GM21529 (cell line): ENCODE measurements around the gene AMBRA1.

Source experiments
- ATAC-seq: cut with Tn5 transposase; IDR thresholded peaks from one replicate; pipeline ENCODE4 v1.9.1; 2021; ENCODE audit not compliant: unreplicated experiment

Gene AMBRA1

DNA sequence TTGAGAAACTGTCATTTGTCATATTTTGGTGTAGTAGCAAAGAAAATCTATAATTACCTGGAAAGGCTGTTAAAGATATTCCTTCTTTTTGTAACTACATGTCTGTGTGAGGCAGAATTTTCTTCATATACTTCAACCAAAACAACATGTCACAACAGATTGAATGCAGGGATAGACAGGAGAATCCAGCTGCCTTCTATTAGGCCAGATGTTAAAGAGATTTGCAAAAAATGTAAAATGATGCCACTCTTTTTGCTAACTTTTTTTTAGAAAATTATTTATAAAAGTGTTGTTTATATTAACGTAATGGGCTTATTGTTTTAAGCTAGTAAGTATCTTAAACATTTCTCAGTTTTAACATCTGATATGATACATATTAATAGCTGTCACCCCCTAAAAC is 233.9 kb downstream of the AMBRA1 start:
- no peak for ATAC-seq

DNA sequence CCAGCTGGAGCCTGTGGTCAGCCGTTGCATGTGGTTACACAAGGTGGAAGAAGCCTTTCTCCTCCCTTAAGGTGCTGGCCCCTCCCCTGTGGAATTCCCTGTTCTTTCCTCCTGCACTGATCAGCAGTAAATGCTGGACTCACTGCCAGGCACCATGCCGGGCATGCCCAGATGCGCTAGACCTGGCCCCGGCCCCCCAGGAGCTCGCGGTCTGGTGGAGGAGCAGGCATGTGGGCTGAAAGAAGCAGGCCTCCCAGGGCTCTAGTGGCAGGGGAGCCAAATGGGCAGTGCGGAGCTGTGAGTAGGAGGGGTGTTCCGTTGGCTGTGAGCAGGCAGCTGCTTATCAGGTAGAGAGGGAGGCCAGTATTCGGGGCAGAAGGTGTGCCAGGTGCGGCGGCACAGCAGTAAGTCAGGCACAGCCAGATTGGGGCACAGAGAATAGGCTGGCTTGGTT is 236.3 kb downstream of the AMBRA1 start:
- ATAC-seq, result no peak

- no peak for ATAC-seq
These were observed 236.8 kb downstream of the AMBRA1 start for GRCh38 chr11:46356924-46357482.

DNA sequence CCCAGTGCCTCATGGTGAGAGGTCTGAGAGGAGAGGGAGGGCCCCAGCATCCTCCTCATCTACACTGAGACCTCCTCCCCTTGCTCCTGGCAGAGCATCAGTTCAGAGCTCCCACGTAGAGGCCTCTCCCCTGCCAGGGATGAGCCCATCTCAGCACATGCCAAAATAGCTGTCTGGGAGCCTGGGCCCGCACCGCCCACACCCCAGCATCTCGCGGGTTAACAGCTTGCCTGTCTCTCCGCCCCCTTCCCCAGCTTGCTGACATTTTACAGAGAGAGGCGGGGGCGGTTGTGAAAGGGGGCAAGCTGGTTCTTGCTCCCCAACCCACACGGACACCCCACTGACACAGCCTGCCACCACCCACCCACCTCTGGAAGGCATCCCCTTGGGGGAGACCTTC is 240.1 kb downstream of the AMBRA1 start:
- ATAC-seq, result no peak

DNA sequence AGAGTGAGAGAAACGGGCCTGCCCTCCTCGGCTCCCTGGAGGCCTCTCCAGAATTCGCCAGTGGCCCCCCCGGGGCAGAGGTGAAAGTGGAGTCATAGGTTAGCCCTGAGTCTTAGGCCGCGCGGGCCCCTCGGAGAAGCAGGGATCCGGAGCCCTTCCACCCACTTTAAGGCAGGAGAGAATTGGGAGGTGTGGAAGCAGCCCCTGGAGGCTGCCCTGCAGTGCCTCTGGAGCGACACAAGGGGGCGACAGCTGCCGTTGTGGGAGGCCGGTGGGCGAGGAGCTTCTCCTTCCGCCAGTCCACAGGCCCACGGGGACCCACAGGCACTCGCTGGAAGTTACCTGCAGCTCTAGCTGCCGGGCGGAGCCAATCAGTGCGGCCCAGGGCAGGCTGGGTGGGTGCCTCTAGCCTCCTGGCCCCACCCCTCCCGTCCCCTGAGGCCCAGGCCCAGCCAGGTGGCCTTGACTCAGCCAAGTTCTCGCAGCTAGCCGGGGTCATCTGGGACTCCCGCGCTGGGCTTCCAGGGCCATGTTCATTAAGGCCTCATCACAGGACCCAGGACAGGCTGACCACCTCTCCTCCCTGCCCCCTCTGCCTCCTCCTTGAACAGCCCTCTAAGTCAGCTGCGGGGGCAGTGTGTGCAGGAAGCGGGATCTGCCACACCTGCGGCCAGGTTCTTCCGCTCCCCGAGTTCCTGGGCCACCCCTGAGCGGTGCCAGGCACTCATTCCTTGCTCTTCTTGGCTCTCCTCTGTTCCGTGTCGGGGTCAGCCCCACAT is 241.6 kb downstream of the AMBRA1 start:
- no peak for ATAC-seq

DNA sequence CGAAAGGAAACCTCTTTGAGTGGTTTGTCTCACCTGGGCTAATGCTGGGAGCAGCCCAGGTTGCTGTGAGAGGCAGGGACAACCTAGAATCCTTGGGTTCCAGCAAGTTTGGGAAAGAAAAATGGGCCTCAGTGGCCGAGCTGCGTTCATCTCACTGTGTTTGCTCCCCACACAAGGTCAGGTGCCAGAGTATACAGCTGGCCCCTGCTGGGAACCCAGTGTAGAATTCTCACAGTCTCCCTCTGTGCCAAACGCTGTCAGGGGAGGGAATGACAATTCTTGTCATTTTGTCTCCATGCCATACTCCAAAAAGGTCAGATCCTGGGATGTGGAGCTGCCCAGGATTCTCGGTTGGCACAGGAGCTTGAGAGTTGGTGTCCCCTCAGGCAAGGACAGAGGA is 242.2 kb downstream of the AMBRA1 start:
- no peak for ATAC-seq

DNA sequence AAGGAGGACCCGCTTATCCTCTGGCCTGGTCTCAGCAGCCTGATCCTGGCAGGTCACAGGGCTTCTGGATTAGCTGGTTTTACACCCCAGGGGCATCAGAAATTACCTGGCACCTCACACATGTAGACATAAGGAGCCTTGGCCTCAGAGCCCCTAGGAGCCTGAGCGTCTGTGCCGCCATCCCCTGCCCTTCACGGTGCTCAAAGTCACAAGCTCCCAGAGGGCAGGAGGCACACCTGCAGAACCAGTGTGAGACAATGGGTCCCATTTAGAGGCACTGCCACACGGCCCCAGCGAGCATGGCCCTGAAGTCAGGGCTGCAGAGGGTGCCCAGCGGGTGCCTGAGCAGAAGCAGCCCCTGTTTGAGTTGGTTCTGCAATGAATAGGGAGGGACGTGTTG is 242.7 kb downstream of the AMBRA1 start:
- ATAC-seq, result no peak

GRCh38 chr11:46350695-46351094 is 243.1 kb downstream of the AMBRA1 start:
- ATAC-seq, result no peak

- ATAC-seq, result no peak
These were observed 245.0 kb downstream of the AMBRA1 start for GRCh38 chr11:46348566-46349401.

DNA sequence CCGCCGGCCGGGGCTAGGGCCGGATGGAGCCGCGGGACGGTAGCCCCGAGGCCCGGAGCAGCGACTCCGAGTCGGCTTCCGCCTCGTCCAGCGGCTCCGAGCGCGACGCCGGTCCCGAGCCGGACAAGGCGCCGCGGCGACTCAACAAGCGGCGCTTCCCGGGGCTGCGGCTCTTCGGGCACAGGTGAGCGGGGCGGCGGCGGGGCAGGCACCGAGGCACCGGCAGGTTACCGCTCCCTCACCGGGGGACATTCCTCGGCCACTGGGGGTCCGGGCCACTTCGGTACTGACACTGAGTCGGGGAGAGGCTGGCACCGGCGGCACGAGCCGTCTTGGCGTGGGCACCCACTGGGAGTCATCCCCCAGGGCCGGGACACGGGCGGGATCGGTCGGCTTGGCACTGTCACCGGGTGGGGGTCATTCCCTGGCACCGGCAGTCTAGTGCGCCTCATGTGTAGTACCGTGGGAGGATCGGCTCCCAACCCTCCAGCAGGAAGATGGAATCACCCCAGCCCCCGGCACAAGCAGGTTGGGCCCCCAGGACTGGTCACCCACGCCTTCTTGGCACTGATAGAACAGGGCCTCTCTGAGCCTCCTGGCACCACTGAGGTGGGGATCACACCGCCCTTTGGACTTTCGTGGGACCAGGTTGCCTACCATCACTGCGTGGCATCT is 246.0 kb downstream of the AMBRA1 start:
- ATAC-seq, result peak; percentile 5

- peak; percentile 59 for ATAC-seq
These were observed 246.8 kb downstream of the AMBRA1 start, which contains the start of gene DGKZ for GRCh38 chr11:46346886-46347636. DGKZ (plus strand) TSS chr11:46347463; CDS start chr11:46347660, 197 bp downstream.
